ACC112 (cell line): ENCODE data around the gene SYTL3.

Experiments
- H2AFZ ChIP-seq: fragments of 200-600 bp; sonication (generic); one replicate; pipeline ENCODE4 v1.6.0; 2017; ENCODE audit warnings: antibody characterized with exemption, low read length; ENCODE audit not compliant: unreplicated experiment
- H3K27ac ChIP-seq: fragments of 200-600 bp; sonication (generic); 2 replicates; pipeline ENCODE4 v1.5.1; 2014; ENCODE audit warnings: low read depth, mild to moderate bottlenecking, antibody characterized with exemption, low read length, moderate library complexity
- H3K27me3 ChIP-seq: fragments of 200-600 bp; sonication (generic); 2 replicates; pipeline ENCODE4 v1.6.1; 2014; ENCODE audit warnings: mild to moderate bottlenecking, antibody characterized with exemption, low read length, moderate library complexity, mixed read lengths; ENCODE audit not compliant: insufficient read depth
- H3K36me3 ChIP-seq: fragments of 200-600 bp; sonication (generic); 2 replicates; pipeline ENCODE4 v1.6.1; 2016; ENCODE audit warnings: mild to moderate bottlenecking, antibody characterized with exemption, low read length, moderate library complexity, mixed read lengths; ENCODE audit not compliant: insufficient read depth
- H3K4me1 ChIP-seq: fragments of 200-600 bp; sonication (generic); one replicate; pipeline ENCODE4 v1.6.1; 2016; ENCODE audit warnings: low read length, mixed read lengths; ENCODE audit not compliant: insufficient read depth, unreplicated experiment, control insufficient read depth
- H3K4me3 ChIP-seq: fragments of 200-600 bp; sonication (generic); 2 replicates; pipeline ENCODE4 v1.5.1; 2014; ENCODE audit warnings: mild to moderate bottlenecking, low read depth, low read length
- H3K79me2 ChIP-seq: fragments of 200-600 bp; sonication (generic); one replicate; pipeline ENCODE4 v1.6.0; 2016; ENCODE audit warnings: low read length; ENCODE audit not compliant: control insufficient read depth, unreplicated experiment, insufficient read depth

Gene SYTL3

DNA sequence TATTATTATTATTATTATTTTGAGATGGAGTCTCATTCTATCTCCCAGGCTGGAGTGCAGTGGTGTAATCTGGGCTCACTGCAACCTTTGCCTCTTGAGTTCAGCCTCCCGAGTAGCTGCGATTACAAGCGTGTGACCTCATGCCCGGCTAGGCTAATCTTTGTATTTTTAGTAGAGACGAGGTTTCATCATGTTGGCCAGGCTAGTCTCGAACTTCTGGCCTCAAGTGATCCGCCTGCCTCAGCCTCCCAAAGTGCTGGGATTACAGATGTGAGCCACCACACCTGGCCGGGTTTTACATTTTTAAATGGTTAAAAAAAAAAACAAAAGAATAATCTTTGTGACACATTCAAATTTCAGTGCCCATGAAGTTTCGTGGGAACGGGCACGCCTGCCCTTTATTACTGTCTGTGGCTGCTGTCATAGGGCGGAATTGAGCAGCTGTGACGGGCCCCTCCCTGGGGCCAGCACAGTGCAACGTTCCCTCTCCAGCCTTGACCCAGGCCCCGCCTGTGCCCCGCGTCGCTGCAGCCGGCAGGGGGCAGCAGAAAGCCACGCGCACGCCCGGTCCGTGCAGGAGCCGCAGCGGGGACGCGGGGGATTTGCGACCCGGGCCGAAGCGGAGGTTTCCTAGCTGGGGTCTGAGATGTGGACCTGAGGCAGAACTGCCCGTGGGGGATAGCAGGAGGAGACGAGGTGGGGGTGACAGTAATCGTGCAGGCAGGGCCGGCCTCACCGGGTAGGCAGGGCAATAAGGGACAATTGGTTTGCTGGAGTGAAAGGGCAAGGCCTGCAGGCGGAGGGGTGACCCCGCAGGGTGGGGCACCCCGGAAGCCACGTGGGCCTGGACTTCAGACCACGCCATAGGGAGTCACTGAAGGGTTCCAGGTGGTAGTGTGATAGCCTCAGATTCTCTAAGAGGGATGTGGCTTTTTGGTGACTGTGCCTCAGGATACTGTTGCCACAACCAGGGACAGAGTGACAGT lies 54.3 kb downstream of the SYTL3 start:
- no peaks in the 10 kb centered on the region for H3K79me2 ChIP-seq
- peak overlapping the region; percentile 74 for H2AFZ ChIP-seq
- peak overlapping the region; percentile 74 for H3K4me3 ChIP-seq
- no peaks in the 10 kb centered on the region for H3K36me3 ChIP-seq
- H3K27ac ChIP-seq: no peak overlapping the region
- no peaks in the 10 kb centered on the region for H3K27me3 ChIP-seq
- peaks cover 23% of the 10 kb centered on the region for H3K4me1 ChIP-seq

DNA sequence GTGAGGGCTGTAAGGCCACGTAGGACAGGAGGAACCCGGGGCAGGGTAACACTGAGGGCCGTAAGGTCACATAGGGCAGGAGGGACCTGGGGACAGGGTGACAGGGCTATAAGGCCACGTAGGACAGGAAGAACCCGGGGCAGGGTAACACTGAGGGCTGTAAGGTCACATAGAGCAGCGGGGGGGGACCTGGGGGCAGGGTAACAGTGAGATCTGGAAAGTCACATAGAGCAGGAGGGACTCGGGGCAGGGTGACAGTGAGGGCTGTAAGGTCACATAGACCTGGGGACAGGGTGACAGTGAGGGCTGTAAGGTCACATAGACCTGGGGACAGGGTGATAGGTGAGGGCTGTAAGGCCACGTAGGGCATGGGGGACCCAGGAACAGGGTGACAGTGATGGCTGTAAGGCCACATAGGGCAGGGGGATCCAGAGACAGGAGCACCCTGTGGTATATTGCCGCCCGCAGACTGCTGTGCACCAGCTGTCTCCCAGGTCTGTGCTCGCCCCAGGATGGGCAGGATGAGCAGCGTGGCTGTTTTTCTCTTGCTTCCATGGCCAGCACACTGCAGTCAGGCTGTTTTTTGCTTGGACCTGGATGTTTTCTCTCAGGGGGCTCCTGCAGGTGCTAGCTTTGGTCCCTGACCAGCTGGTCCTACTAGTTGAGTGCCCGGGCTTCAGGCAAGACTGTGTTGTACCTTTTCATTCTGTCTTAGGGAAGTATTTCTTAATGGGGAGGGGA lies 55.7 kb downstream of the SYTL3 start:
- H3K79me2 ChIP-seq: no peaks in the 10 kb centered on the region
- peaks cover 23% of the 10 kb centered on the region for H3K4me1 ChIP-seq
- H3K27me3 ChIP-seq: no peaks in the 10 kb centered on the region
- no peak overlapping the region for H2AFZ ChIP-seq
- H3K4me3 ChIP-seq: no peak overlapping the region
- no peak overlapping the region for H3K27ac ChIP-seq
- H3K36me3 ChIP-seq: no peaks in the 10 kb centered on the region

DNA sequence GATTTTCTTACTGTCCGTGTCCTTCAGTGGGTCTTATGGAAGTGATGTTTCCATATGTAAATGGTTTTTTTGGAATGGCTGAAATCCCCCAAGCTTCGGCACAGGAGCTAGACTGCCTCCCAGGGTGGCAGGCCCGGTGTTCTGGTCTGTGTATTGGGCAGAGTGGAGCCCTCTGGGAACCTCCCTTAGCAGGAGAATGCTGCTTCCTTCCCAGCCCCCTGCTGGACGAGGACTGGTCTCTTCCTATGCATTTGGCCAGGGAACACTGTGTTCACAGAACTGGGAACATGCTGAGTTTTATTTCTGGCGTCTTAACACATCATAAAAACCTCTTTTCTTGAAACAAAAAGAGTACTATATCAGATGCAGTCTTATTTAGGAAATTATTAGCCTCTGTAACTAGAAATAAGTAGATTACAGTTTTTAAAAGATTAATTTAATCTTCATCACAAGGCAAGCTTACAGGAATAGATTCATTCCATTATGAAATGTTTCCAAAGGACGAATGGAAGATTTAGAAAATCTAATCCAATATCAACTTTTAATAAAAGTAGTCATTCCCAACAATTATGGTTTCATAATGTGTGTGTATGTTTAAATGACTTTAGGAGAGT lies 56.6 kb downstream of the SYTL3 start:
- Histone ChIP-seq H3K27ac (0 out of 2 replicates have a peak overlapping the region, but pooled peaks have one; percentile 10), H2AFZ (peak overlapping the region; percentile 68), H3K4me1 (peaks cover 23% of the 10 kb centered on the region), H3K36me3 (no peaks in the 10 kb centered on the region), H3K4me3 (peak overlapping the region; percentile 15; the same call in 1 of the 2 replicates), H3K79me2 (no peaks in the 10 kb centered on the region), H3K27me3 (no peaks in the 10 kb centered on the region)

DNA sequence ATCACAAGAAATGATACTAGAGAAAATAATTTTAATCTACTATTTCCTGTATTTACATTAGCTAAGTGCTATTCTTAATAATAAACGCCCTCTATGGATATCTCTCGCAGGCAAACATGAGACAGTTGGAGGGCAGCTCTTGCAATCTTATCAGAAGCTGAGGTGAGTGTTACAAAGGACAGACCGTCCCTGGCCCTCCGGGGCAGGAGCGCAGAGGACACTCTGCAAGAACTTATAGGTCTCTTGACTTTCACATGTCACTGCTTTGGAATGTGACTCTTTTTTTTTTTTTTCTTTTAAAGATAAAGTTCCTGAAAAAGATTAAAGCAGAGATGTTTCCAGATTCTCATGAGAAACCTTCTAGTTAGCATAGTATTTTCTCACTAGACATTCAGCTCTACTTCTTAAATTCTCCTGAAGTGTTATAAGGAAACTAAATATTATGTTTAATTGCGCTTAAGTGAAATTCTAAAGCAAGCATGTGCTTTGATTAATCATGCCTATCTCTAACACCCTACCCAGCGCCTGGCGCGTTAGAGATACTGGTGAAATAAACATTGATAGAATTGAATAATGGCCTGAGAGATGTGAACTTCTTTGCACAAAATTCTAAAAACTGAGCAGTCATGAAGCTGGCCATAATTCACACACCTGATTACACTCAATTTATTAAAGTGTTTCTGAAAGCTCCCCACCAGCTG lies 57.4 kb downstream of the SYTL3 start:
- Histone ChIP-seq H2AFZ (peak overlapping the region; percentile 68), H3K27ac (0 out of 2 replicates have a peak overlapping the region, but pooled peaks have one; percentile 10), H3K36me3 (no peaks in the 10 kb centered on the region), H3K4me1 (peaks cover 23% of the 10 kb centered on the region), H3K79me2 (no peaks in the 10 kb centered on the region), H3K27me3 (no peaks in the 10 kb centered on the region), H3K4me3 (peak overlapping the region; percentile 15; the same call in 1 of the 2 replicates)

DNA sequence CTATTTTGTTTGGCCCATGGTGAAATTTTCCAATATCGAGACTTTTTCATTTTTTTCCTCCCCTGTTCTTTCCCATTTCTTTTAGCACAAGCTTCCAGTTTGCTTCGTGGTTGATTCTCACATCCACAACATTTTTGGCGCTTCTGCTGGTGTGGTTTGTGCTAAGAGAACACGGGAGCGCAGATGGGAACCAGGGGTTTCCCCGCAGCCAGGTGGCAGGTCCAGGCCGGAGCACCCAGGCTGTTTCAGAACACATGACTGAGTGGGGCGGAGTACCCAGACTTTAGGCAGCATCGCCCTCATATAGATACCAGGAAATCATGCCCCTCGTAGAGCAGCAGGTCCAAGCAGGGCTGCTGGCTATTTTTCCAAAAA lies 58.0 kb downstream of the SYTL3 start:
- Histone ChIP-seq H3K36me3 (no peaks in the 10 kb centered on the region), H3K27me3 (no peaks in the 10 kb centered on the region), H2AFZ (no peak overlapping the region), H3K27ac (no peak overlapping the region), H3K4me3 (no peak overlapping the region), H3K79me2 (no peaks in the 10 kb centered on the region), H3K4me1 (peaks cover 23% of the 10 kb centered on the region)

DNA sequence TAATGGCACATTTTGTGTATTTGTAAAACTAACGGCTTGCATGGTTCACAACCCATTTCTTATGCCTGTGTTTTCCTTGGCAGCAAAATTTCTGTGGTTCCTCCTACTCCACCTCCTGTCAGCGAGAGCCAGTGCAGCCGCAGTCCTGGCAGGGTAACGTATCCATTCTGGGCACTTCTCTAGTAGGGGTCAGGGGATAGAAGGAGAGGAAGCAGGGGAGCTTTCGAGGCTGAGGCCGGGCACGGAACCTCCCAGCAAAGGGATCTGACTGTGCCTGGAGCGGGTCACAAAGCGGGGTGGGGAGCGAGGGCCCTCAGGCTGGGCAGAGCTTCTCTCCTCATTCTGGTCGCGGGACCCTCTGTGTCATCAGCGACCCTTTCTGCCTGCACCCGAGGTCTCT lies 58.4 kb downstream of the SYTL3 start:
- H3K27ac ChIP-seq: no peak overlapping the region
- H3K36me3 ChIP-seq: no peaks in the 10 kb centered on the region
- no peak overlapping the region for H2AFZ ChIP-seq
- H3K4me1 ChIP-seq: peaks cover 23% of the 10 kb centered on the region
- H3K79me2 ChIP-seq: no peaks in the 10 kb centered on the region
- no peak overlapping the region for H3K4me3 ChIP-seq
- no peaks in the 10 kb centered on the region for H3K27me3 ChIP-seq

DNA sequence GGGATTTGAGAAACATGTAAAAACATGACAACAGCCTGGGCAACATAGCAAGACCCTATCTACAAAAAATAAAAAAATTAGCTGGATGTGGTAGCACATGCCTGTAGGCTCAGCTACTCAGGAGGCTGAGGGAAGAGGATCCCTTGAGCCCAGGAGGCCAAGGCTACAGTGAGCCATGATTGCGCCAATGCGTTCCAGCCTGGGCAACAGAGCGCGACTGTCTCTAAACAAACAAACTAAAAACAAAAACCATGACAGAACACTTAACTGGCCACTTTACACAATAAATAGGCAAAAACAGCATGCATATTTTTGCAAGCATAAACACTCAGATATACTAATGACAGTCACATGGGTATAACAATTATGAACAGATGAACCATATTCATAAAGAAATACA lies 60.0 kb downstream of the SYTL3 start:
- Histone ChIP-seq H3K79me2 (no peaks in the 10 kb centered on the region), H3K27me3 (no peaks in the 10 kb centered on the region), H3K36me3 (no peaks in the 10 kb centered on the region), H3K27ac (no peak overlapping the region), H3K4me1 (peaks cover 23% of the 10 kb centered on the region), H3K4me3 (no peak overlapping the region), H2AFZ (no peak overlapping the region)

DNA sequence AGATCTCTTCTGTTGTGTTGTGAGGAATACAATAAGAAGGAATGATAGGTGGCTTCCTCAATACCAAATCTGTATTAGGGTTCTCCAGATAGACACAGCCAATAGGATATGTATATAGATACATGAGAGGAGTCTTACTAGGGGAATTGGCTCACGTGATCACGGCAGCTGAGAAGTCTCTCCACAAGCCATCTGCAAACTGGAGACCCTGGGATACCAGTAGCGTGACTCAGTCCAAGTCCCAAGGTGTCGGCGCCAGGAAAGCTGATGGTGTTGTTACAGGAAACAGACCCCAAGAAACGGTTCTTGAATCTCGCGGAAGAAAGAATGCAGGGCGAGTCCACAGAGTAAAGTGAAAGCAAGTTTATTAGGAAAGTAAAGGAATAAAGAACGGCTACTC lies 61.4 kb downstream of the SYTL3 start:
- no peaks in the 10 kb centered on the region for H3K79me2 ChIP-seq
- H3K27me3 ChIP-seq: no peaks in the 10 kb centered on the region
- H3K27ac ChIP-seq: no peak overlapping the region
- peaks cover 18% of the 10 kb centered on the region for H3K4me1 ChIP-seq
- H3K36me3 ChIP-seq: no peaks in the 10 kb centered on the region
- no peak overlapping the region for H2AFZ ChIP-seq
- no peak overlapping the region for H3K4me3 ChIP-seq

DNA sequence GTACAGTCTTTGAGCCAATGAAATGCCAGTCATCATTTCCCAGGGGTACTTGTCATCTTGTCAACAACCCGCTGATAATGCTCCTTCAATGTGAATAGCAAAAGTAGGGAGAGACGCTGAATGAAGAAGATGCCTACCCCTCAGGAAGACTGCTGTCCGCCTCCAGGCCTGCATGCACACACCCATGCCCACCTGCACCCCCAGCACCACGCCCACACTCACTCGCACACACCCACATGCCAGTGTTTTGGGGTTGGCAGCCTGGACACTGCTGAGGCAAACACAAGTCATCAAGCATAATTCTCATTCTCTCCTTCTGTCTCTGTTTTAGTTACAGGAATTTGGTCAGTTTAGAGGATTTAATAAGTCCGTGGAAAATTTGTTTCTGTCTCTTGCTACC lies 63.6 kb downstream of the SYTL3 start:
- H3K79me2 ChIP-seq: no peaks in the 10 kb centered on the region
- H3K27ac ChIP-seq: no peak overlapping the region
- no peak overlapping the region for H2AFZ ChIP-seq
- no peak overlapping the region for H3K4me3 ChIP-seq
- H3K36me3 ChIP-seq: no peaks in the 10 kb centered on the region
- no peaks in the 10 kb centered on the region for H3K27me3 ChIP-seq
- no peaks in the 10 kb centered on the region for H3K4me1 ChIP-seq

DNA sequence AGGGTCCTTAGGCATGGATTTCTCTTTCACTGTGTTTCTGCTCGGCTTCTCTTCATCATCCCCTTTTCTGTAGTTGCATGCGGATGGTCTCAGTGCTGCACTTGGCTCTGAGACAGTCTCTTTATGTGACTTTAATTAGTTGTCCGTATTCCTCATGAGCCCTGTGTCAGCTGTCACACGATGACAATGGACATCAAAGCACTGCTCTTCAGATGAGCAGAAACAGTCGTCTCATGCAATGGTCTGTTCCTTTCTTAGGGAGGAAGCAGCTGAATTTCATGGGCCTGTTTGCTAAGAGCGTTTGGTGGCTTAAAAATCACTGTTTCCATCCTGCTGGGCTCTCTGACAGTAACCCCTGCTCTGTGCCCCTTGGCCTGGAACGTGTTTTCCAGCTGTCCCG lies 64.9 kb downstream of the SYTL3 start:
- Histone ChIP-seq H2AFZ (no peak overlapping the region), H3K27me3 (no peaks in the 10 kb centered on the region), H3K4me1 (no peaks in the 10 kb centered on the region), H3K27ac (no peak overlapping the region), H3K4me3 (no peak overlapping the region), H3K36me3 (no peaks in the 10 kb centered on the region), H3K79me2 (no peaks in the 10 kb centered on the region)
